NCI-H1694 (cell line): ENCODE measurements around the gene COL9A3.
"Not testable (repeated sequence)": the region's sequence is repeated elsewhere in the genome, so short reads cannot be mapped to it uniquely, and the experiment has no call there.

Experiments
- DNase-seq: peaks from one replicate; lab custom pipeline; 2025; lab: John Stamatoyannopoulos, UW

The COL9A3 gene

DNA sequence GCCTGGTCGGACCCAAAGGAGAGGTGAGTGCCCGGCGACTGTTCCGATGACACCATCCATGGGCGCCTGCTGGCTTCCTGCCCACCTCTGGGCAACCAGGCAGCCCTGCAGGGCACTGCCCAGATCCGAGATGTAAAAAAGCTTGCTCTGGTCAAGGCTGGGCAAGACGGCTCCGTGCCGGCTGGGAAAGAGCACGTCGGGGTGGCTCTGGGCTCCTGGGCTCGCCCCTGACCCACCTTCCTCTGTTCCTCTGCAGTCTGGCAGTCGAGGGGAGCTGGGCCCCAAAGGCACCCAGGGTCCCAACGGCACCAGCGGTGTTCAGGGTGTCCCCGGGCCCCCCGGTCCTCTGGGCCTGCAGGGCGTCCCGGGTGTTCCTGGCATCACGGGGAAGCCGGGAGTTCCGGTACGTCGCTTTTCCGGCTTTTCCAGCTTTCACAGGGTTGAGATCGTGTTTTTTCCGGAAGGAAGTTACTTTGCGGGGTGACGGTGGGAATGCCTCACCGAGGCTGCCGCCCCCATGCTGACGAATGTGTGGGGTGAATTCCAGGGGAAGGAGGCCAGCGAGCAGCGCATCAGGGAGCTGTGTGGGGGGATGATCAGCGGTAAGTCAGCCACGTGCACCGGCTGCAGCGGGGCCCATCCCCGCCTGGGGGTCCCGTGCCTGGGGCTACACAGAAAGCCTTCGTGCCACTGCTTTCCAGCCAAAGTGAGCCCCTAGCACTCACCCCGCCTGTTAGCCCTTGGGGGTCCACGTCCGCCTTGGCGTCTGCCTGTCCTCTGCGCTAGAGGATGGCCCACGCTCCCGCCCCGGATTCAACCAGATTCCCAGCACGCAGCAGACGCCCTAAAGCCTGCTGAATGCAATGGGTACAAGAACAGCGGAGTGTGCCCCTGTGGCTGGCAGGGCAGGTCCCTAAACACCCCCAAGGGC, 19.3 kb downstream of the COL9A3 start:
- DNase-seq, result no peak

DNA sequence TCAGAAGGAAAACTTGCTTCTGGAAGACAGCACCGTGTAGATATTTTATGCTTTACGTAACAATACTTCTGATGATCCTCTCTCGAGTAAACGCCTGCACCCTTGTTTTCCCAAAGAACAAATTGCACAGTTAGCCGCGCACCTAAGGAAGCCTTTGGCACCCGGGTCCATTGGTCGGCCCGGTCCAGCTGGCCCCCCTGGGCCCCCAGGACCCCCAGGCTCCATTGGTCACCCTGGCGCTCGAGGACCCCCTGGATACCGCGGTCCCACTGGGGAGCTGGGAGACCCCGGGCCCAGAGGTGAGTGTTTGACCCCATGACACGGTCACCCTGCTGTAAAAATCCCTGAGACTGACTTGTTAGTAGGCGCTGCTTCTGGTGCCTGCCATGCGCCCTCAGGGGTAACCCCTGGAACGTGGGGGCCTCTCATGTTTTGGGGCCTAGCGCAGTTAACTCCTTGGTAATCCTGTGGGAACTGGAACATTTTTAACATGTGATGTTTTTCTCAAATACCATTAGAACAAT, 20.2 kb downstream of the COL9A3 start:
- DNase-seq, result no peak

DNA sequence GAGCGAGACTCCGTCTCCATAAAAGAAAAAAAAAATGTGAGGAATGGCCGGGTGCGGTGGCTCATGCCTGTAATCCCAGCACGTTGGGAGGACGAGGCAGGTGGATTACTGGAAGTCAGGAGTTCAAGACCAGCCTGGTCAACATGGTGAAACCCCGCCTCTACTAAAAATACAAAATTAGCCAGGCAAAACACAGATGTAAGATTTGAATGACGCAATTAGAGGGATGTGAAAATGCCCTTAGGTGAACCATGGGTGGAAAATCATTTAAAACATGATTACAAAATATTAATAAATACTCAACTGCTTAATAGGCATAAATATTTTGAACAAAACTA, 20.9 kb downstream of the COL9A3 start:
- no peak for DNase-seq

DNA sequence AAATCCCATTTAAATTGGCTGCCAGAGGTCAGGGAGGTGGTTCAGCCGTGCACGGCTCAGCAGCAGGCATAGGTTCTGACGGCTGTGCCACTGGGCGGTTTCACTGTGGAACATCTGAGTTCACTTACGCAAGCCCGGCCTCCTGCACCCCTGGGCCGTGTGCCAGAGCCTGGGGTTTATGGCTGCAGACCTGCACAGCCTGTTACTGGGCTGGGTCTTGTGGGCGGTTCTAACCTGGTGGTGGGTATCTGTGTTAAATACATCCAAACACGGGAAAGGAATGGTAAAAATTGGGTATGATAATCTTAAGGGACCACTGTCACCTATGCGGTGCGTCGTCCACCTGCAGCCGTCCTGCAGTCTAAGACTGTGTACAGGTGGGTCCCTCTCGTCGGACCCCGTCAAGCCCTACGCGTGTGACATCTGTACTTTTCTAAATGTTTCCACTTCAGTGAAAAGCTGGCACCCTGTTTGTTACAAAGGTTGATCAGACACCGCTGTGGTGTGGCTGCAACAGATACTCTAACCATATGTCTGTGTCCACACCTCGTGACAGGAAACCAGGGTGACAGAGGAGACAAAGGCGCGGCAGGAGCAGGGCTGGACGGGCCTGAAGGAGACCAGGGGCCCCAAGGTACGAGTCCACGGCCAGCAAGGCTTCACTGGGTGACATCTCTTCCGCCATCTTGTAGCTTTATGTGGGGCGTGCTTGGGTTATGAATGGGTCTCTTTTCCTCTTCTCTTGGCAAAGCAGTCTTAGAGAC, 21.5 kb downstream of the COL9A3 start:
- DNase-seq, result peak; percentile 83

DNA sequence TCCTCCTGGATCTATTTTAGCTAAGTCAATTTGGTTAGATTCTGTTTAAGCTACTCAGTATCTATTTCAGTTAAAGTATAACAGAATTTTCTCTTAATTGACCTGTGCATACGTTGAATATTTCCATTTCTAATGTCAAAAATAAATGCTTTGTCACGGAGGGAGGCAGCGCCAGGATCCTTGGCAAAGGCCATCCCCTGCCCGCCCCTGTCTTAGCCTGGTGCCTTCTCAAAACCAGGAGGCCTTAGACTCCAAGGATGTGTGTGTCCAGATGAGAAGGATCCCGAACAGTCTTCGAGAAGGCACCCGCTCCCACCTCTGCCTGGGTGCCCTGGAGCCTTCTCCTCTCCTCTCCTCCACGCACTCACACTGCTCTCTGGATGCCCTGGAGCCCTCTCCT, 22.4 kb downstream of the COL9A3 start:
- no peak for DNase-seq

DNA sequence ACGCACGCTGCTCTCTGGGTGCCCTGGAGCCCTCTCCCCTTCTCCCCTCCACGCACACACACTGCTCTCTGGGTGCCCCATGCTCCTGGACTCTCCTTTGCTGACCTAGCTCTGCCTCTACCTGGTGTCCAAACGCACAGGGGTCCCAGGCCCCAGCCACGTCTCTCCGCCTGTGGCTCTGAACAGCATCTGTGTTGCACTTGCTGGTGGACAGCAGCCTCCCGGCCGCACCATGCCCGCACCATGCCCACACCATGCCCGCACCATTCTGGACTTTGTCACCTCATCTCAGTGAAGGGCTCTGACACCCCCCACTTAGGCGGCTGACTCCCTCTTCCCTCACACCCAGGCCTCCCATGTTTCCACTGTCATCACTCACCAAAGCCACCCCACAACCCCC, 23.0 kb downstream of the COL9A3 start:
- DNase-seq, result no peak

DNA sequence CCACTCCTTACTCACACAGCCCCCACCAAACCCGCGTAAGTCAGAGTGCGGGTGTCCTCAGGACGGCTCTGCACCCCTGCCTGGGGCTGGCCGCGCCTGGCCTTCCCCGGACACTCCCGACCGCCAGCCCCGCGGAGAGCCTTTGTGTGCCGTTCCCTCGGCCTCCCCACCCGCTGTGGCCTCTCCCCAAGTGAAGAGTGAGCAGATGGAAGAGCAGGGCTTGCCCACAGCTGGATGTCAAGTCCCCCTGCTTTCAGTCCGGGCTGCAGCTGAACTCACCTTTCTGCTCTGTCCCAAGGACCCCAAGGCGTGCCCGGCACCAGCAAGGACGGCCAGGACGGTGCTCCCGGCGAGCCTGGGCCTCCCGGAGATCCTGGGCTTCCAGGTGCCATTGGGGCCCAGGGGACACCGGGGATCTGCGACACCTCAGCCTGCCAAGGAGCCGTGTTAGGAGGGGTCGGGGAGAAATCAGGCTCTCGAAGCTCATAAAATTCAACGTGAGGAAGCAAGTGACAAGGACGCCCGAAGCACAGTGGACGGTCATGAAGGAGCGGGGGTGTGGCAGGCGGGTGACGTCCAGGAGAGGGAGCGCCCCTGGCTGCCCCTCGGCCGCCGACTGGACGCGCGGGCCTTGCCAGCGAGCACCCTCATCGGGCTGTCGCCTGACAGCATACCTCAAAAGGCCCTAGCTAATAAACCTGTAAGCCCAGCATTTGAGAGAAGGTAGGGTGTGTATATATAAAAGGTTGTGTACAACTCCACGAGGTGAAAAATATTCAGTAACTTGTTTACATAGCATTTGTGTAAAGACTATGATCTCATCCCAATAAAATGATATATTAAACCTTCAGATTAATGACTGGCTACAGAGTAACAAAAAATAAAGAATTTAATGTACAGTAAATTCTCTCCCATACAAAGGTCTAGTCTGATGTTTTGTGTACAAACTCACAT, 23.7 kb downstream of the COL9A3 start:
- no peak for DNase-seq

DNA sequence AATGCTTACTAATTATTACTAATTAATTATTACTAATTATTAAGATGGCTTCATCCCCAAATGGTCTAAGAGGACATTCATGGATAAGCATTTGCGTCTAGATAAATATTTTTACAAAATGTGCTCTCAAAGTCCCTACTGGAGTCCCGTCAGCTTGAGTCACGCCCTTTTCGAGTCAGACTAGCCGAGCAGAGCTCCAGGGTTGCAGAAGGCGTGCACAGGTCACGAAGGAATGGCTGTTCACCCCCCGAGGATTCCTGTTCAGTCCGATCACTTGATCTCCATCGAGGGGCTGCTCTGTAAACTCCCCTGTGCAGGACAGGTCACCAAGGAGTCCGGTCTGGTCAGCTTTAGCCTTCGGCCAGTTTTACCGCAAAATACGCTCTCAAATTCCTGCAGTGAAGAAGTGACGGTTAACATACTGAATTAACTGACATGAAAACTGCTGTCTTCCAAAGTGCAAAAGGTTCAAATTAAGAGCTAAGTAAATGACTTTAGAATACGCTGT, 24.9 kb downstream of the COL9A3 start:
- DNase-seq, result no peak

DNA sequence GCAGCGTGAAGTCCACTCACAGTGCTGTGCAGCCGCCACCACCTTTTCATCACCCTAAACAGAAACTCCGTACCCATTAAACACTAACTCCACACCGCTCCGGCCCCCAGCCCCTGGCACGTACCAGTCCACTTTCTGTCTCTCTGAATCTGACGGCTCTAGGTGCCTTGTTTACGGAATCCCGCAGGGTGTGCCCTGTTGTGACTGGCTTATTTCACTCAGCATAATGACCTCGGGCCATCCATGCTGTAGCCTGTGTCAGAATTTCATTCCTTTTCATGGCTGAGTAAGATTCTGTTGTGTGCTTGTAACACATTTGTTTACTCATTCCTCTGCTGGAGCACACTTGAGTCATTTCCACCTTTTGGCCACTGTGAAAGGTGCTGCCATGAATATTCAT, 26.8 kb downstream of the COL9A3 start:
- no peak for DNase-seq

DNA sequence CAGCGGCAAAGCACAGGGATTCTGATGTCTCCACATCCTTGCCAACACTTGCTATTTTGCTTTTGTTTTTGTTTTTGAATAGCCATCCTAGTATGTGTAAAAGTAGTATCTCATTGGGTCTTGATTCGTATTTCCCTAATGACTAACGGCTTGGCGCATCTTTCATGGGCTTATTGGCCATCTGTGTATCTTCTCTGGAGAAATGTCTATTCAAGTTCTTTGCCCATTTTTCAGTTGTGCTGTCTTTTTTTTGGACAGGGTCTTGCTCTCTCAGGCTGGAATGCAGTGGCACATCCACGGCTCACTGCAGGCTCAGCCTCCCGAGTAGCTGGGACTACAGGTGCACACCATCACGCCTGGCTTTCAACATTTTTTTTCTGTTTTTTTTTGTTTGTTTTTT, 27.3 kb downstream of the COL9A3 start:
- no peak for DNase-seq

DNA sequence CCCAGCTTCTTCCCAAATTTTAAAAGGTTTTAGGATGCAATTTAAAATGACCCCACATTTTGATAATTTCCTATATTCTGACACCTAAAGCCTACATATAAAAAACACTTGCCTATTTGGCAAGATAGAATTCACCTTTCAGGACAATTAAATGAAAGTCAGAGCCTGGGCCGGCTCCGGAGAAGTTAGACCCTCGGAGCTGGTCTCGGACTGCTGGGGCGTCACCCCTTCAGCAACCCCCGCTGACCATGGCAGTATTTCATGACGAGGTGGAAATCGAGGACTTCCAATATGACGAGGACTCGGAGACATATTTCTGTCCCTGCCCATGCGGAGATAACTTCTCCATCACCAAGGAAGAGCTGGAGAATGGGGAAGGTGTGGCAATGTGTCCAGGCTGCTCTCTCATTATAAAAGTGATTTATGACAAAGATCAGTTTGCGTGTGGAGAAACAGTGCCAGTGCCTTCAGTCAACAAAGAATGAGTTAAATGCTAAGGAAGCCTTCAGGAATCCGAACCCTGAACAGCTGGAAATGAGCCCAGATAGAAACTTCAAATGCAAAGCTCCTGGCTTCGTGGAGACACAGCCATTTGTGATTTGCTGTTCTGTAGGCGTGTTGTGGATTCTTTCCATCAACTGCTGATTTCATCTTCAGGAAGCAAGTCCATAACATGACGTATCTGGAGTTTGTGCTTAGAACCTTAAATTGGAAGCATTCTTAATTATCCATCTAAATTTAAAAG, 28.7 kb downstream of the COL9A3 start:
- DNase-seq, result peak; percentile 40

DNA sequence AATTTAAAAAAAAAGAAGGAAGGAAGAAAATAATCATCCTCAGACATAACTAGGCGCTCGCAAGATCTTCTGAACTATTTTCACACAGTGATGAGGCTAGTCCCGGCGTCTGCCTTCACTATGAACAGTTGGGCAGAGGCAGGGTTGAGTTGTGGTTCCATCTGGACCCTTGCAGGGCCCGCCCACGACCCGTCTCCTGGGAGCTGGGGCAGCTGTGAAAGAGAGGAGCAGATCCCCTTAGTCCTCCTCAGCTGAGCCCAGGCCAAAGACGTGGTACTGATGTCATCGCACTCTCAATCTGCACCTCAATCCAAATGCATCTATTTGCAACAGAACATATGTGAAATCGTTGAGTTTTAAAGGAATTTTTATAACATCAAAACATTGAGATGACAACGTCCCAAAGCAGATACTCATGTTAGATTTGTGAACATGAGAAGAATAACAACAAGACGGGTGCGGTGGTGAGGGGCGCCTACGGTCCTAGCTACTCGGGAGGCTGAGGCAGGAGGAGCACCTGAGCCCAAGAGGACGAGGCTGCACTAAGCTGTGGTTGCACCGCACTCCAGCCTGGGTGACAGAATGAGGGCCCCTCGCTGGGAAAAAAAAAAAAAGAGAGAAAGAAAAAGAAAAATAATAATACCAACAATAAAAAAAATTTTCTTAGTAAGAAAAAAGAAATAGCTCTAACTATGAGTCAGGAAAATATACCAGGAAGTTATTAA, 29.5 kb downstream of the COL9A3 start:
- peak; percentile 86 for DNase-seq

DNA sequence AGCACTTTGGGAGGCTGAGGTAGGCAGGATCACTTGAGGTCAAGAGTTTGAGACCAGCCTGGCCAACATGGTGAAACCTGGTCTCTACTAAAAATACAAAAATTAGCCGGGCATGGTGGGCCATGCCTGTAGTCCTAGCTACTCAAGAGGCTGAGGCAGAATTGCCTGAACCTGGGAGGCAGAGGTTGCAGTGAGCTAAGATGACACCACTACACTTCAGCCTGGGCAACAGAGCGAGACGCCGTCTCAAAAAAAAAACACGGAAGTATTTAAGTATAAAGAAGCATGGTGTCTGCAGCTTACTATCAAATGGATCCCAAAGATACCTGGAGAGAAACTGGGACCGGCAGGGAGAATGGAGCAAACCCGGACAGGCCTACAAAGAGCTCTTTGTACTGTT, 32.1 kb downstream of the COL9A3 start:
- not testable (repeated sequence) for DNase-seq

DNA sequence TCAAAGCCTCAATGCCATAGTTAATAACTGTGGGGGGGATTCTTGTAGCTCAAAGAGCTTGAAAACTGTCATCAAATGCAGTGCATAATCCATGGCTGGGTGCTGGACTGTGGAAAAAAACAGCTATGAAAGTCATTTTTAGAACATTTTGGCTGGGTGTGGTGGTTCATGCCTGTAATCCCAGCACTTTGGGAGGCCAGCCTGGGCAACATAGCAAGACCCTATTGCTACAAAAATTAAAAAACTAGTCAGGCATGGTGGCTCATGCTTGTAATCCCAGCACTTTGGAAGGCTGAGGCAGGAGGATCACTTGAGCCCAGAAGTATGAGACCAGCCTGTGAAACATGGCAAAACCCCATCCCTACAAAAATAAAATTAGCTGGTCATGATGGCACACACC, 32.6 kb downstream of the COL9A3 start:
- no peak for DNase-seq

DNA sequence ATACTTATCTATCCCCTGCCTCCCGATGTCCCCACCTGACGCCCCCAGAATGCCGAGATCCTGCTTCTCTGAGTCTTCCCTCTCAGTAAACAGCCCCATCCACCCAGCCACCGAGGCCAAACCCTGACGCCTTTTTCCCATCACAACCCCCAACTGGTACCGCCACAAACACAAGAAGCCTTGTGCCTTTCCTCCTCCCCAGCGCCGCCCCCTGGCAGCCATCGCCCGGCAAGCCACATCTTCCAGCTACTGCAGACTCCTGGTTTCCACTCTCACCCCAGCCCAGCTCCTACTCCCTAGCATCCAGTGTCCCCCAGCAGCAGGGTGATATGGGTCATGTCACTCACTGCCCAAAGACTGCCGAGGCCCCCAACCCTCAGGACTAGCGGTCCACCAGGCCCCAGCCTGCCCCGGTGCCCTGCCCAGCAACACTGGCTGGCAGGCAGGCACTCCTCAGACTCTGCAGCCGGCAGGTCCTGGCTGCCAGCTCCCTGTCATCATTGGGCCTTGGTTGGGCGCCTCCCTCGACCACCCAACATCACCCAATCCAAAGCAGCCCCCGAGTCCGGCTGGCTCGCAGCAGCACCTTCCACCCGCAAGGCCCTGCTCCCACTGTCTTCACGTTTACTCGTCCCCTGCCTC, 33.6 kb downstream of the COL9A3 start:
- DNase-seq, result no peak

DNA sequence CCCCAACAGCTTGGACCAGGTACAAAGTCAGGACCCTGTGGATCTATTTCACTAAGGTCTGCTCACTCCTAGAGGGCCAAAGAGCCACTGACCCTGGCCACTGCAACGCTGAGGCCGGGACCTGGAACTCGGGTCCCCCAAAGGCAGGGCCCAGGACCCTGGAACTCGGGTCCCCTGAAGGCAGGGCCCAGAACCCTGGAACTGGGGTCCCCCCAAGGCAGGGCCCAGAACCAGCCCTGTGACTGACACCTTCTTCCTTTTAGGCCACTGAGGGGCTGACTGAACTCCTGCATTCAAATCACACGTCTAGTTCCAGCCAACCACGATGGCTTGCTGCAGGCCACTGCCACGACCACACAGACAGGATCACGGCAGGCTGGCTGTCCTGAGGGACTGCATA, 35.3 kb downstream of the COL9A3 start:
- DNase-seq, result no peak

DNA sequence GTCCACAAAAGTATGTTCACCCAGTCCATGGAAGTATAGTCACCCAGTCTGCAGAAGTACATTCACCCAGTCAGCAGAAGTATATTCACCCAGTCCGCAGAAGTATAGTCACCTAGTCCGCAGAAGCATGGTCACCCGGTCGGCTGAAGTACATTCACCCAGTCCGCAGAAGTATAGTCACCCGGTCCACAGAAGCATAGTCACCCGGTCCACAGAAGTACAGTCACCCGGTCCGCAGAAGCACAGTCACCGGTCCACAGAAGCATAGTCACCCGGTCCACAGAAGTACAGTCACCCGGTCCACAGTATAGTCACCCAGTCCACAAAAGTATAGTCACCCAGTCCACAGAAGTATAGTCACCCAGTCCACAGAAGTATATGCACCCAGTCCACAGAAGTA, 36.0 kb downstream of the COL9A3 start:
- no peak for DNase-seq

DNA sequence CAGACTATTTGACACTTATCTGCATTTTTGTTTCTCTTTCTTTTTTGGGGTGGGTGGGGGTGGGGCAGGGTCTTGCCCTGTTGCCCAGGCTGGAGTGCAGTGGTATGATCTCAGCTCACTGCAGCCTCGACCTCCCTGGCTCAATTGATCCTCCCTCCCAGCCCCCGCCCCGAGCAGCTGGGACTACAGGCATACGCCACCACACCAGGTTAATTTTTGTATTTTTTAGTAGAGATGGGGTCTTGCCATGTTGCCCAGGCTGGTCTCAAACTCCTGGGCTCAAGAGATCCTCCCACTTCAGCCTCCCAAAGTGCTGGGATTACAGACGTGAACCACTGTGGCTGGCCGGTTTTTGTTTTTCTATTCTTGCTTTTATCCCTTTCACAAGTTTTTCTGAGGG, 36.5 kb downstream of the COL9A3 start:
- DNase-seq, result not testable (repeated sequence)

DNA sequence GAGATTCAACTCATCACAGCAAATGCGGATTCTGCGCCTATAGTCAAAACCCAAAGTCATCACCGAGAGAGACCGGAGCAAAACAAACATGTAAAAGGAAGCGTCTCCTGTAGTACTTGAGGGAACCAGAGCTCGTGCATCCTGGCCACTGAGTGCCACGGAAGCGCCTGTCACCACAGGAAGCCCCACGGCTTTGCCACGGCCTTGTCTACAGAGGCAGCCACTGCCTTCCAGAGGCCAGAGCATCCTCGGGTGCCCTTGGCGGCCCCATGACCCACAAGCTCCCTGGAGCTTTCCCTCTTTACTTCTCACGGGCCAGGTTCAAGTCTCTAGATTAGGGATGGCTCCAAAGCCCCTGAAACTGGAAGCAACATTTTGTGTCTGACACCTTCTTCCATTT, 37.3 kb downstream of the COL9A3 start:
- no peak for DNase-seq

DNA sequence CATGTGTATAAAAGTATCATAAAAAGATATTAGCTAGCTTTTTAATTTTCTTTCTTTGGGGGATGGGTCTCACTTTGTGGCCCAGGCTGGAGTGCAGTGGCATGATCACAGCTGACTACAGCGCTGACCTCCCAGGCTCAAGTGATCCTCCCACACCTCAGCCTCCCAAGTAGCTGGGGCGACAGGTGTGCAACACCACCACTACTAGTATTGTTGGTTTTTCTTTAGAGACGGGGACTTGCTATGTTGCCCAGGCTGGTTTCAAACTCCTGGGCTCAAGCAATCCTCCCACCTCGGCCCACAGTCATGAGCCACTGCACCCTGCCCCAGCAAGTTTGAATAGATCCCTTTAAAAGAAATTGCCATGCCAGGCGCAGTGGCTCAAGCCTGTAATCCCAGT, 38.3 kb downstream of the COL9A3 start:
- DNase-seq, result no peak
